Endothelial cell of umbilical vein (primary cell): ENCODE results near the gene SRPK1. TPM values are rescaled to one million over a fixed set of nuclear protein-coding genes. Genes with fewer than 3 reads are reported as not detected.

Source experiments
- BruUV-seq: library from RNA; stranded (reverse); fragments of 400-500 nt; replicated peaks from 2 replicates; lab custom pipeline; 2021; lab: Mats Ljungman, UMichigan
- CTCF ChIA-PET: fragments of 300-600, 350-600 bp; sonication (Branson Sonifier 250); formaldehyde crosslinking; loops from one replicate; lab custom pipeline; 2021; ENCODE audit warnings: antibody characterized with exemption, inconsistent platforms; lab: Charles Lee
- POLR2A ChIA-PET: fragments of 300-600, 350-600 bp; sonication (Branson Sonifier 250); formaldehyde crosslinking; loops from one replicate; lab custom pipeline; 2021; ENCODE audit warnings: antibody characterized with exemption, inconsistent platforms; lab: Charles Lee
- DNase-seq: peaks from one replicate; pipeline ENCODE4 v3.0.0-alpha.2; 2011; ENCODE audit warnings: low read depth, low spot score
- FAIRE-seq: peaks from 2 replicates; lab custom pipeline; 2011; peaks lifted over from hg19 to GRCh38; lab: Jason Lieb, UNC
- H2AFZ ChIP-seq: 2 replicates; pipeline ENCODE4 v1.6.0; 2012; ENCODE audit warnings: low read depth, low read length, control low read depth, inconsistent platforms
- H3K27ac ChIP-seq: 2 replicates; pipeline ENCODE4 v1.5.1; 2011; ENCODE audit warnings: low read depth, mild to moderate bottlenecking, control low read depth, low read length, moderate library complexity; ENCODE audit not compliant: insufficient read depth
- H3K27me3 ChIP-seq, 2 experiments: 2 replicates each; pipeline versions ENCODE4 v1.6.0 to v1.6.1; 2011; ENCODE audit warnings: low read length in 2 of 2, mixed read lengths in 1 of 2; ENCODE audit not compliant: control insufficient read depth in 2 of 2, insufficient read depth in 2 of 2
- H3K36me3 ChIP-seq, 2 experiments: 2 replicates in 1 of 2; 3 replicates in 1 of 2; pipeline ENCODE4 v1.5.1; 2011; ENCODE audit warnings: low read length in 2 of 2, mild to moderate bottlenecking in 1 of 2, moderate library complexity in 1 of 2; ENCODE audit not compliant: control insufficient read depth in 2 of 2, insufficient read depth in 2 of 2; ENCODE audit errors: extremely low read depth in 1 of 2
- H3K4me1 ChIP-seq: 3 replicates; pipeline ENCODE4 v1.5.1; 2011; ENCODE audit warnings: mild to moderate bottlenecking, low read length; ENCODE audit not compliant: control insufficient read depth, insufficient read depth; ENCODE audit errors: extremely low read depth
- H3K4me2 ChIP-seq: 2 replicates; pipeline ENCODE4 v1.6.1; 2011; ENCODE audit warnings: low read length, control low read depth, mixed read lengths; ENCODE audit not compliant: insufficient read depth
- H3K4me3 ChIP-seq, 3 experiments: fragments of 200-600 bp in 1 of 3; sonication (generic), shearing (Covaris generic) in 1 of 3; replicated peaks in 1 of 3; 2 replicates each; pipeline ENCODE4 v1.5.1; 2011 to 2016; ENCODE audit warnings: control low read depth in 3 of 3, low read length in 3 of 3, mild to moderate bottlenecking in 2 of 3, inconsistent platforms in 1 of 3, low read depth in 1 of 3, moderate library complexity in 1 of 3; ENCODE audit not compliant: insufficient read depth in 1 of 3
- H3K79me2 ChIP-seq: 2 replicates; pipeline ENCODE4 v1.6.0; 2012; ENCODE audit warnings: low read length, inconsistent platforms; ENCODE audit not compliant: control insufficient read depth, insufficient read depth
- H3K9ac ChIP-seq: replicated peaks from 2 replicates; pipeline ENCODE3; 2011; ENCODE audit warnings: low read length, control low read depth; ENCODE audit not compliant: insufficient read depth; ENCODE audit errors: extremely low read depth
- H3K9me1 ChIP-seq: replicated peaks from 3 replicates; pipeline ENCODE4 v1.6.0; 2011; ENCODE audit warnings: mild to moderate bottlenecking, low read length; ENCODE audit not compliant: control insufficient read depth, insufficient read depth; ENCODE audit errors: extremely low read depth
- H3K9me3 ChIP-seq: replicated peaks from 2 replicates; pipeline ENCODE4 v1.5.1; 2012; ENCODE audit warnings: low read length, inconsistent platforms; ENCODE audit not compliant: control insufficient read depth, insufficient read depth
- H4K20me1 ChIP-seq: replicated peaks from 2 replicates; pipeline ENCODE3; 2011; ENCODE audit warnings: mild to moderate bottlenecking, low read length; ENCODE audit not compliant: control insufficient read depth, insufficient read depth; ENCODE audit errors: extremely low read depth
- CTCF ChIP-seq, 2 donors: IDR thresholded peaks; 1 replicate in 1 of 2; 2 replicates in 1 of 2; pipeline ENCODE4 v1.5.1; 2011; ENCODE audit warnings: low read length in 2 of 2, mild to moderate bottlenecking in 2 of 2, moderate library complexity in 2 of 2, control low read depth in 1 of 2, inconsistent platforms in 1 of 2, low read depth in 1 of 2; ENCODE audit not compliant: insufficient read depth in 1 of 2; ENCODE audit errors: extremely low read depth in 1 of 2
- EZH2 ChIP-seq: IDR thresholded peaks from 2 replicates; pipeline ENCODE4 v1.6.1; 2012; ENCODE audit warnings: borderline replicate concordance, low read depth, mild to moderate bottlenecking, moderate library complexity, low read length, inconsistent platforms; ENCODE audit not compliant: severe bottlenecking
- FOS ChIP-seq: IDR thresholded peaks from 2 replicates; pipeline ENCODE4 v1.6.1; 2011; ENCODE audit warnings: mild to moderate bottlenecking, low read length, moderate library complexity, borderline replicate concordance; ENCODE audit not compliant: insufficient read depth
- GATA2 ChIP-seq: IDR thresholded peaks from 2 replicates; pipeline ENCODE4 v1.7.0; 2011; ENCODE audit warnings: low read depth, mild to moderate bottlenecking, moderate library complexity, mixed read lengths, low read length; ENCODE audit not compliant: insufficient read length, insufficient read depth
- JUN ChIP-seq: IDR thresholded peaks from 2 replicates; pipeline ENCODE4 v1.6.1; 2011; ENCODE audit warnings: borderline replicate concordance, low read depth; ENCODE audit not compliant: insufficient read length, insufficient read depth
- MAX ChIP-seq: IDR thresholded peaks from 2 replicates; pipeline ENCODE4 v1.6.1; 2011; ENCODE audit not compliant: insufficient read depth, insufficient read length
- MYC ChIP-seq: IDR thresholded peaks from one replicate; pipeline ENCODE4 v1.6.1; 2011; ENCODE audit warnings: mild to moderate bottlenecking, low read depth, low read length
- POLR2A ChIP-seq: IDR thresholded peaks from 2 replicates; pipeline ENCODE4 v1.6.1; 2012; ENCODE audit warnings: low read depth, mild to moderate bottlenecking, control low read depth, low read length
- POLR2AphosphoS5 ChIP-seq: IDR thresholded peaks from 2 replicates; pipeline ENCODE4 v1.6.1; 2012; ENCODE audit warnings: low read depth, mild to moderate bottlenecking, control low read depth, low read length, moderate library complexity; ENCODE audit not compliant: insufficient read depth
- dilution Hi-C: fragments of 300-500 bp; cut with MboI; formaldehyde crosslinking; loops from one replicate; pipeline ENCODE4 v1.15.0; 2019; ENCODE audit warnings: low sequenced_read_pairs; ENCODE audit not compliant: extremely low pct_ligation_motif_present
- intact Hi-C: fragments of 100-400 bp; cut with micrococcal nuclease; formaldehyde crosslinking; loops from one replicate; pipeline ENCODE4 v1.10.0; 2022
- polyA plus RNA-seq, 4 experiments: library from polyadenylated mRNA; depleted of rRNA in 3 of 4; stranded (reverse) in 3 of 4; unstranded in 1 of 4; fragments of >200 nt; gene quantifications; 2 replicates each; pipeline versions ENCODE4 v1.2.1 to v1.2.3, GENCODE V29; 2011 to 2012; ENCODE audit warnings: missing spikeins in 1 of 4
- total RNA-seq: library from RNA; stranded (reverse); gene quantifications from 2 replicates; pipeline ENCODE4 v1.2.3, GENCODE V29; 2021

Gene SRPK1
- total and polyA plus RNA-seq, 2 donors (not counting 3 experiments of a cell fraction or from before 2014, with no cell fraction given): 18.9 to 72.7 TPM

GRCh38 chr6:35808688-35809087 is 112.2 kb downstream of the SRPK1 start:
- no peak for TF ChIP-seq GATA2
- no peak for TF ChIP-seq POLR2AphosphoS5
- TF ChIP-seq MYC: no peak
- TF ChIP-seq FOS: no peak
- no peak for TF ChIP-seq MAX
- no peak for TF ChIP-seq EZH2
- no peak for TF ChIP-seq JUN
- no peak for TF ChIP-seq CTCF (IDR thresholded peaks at IDR 0.05; ENCODE audit: extremely low read depth in 1 of 2, insufficient read depth in 1 of 2, low read depth in 1 of 2, low read length in 2 of 2)
- TF ChIP-seq POLR2A: no peak
- H3K4me1 ChIP-seq: peaks cover 11% of the 10 kb centered on the region
- BruUV-seq: no TSS peak
- DNase-seq (no peak), FAIRE-seq (no peak)
- H3K79me2 ChIP-seq: no peaks in the 10 kb centered on the region
- no peaks in the 10 kb centered on the region for H3K9me3 ChIP-seq
- peaks cover 0 to 1% of the 10 kb centered on the region in 2 experiments for H3K27me3 ChIP-seq
- H2AFZ ChIP-seq: no peak overlapping the region
- ChIA-PET POLR2A (no interaction called here), CTCF (interaction anchor here (0.8 kb wide), 1 partner anchor 315 kb away, joined by 3 read pairs; no protein-coding TSS in a partner anchor)
- intact Hi-C loops (no loop called here), dilution Hi-C loops (no loop called here)
- H3K4me3 ChIP-seq: no peak overlapping the region
- no peaks in the 10 kb centered on the region for H3K36me3 ChIP-seq
- no peaks in the 10 kb centered on the region for H3K9me1 ChIP-seq
- H3K27ac ChIP-seq: no peak overlapping the region
- H3K4me2 ChIP-seq: no peak overlapping the region
- H3K9ac ChIP-seq: no peak overlapping the region
- no peaks in the 10 kb centered on the region for H4K20me1 ChIP-seq
